Tibial nerve (tissue), 4 donors: Measurements from ENCODE around the gene GULP1. TPM values are rescaled to one million over a fixed set of nuclear protein-coding genes. Genes with fewer than 3 reads are reported as not detected.

ENCODE experiments used
- DNase-seq, 2 donors: peaks; one replicate each; pipeline ENCODE4 v3.0.0-alpha.2; 2019; ENCODE audit warnings: low spot score in 2 of 2
- H3K27ac ChIP-seq, 4 donors: fragments of 200-600 bp; sonication (generic) in 3 of 4; one replicate each; pipeline ENCODE4 v1.5.1; 2017 to 2019; ENCODE audit warnings: mild to moderate bottlenecking in 1 of 4
- H3K27me3 ChIP-seq, 2 donors: fragments of 200-600 bp; sonication (generic) in 1 of 2; one replicate each; pipeline versions ENCODE4 v1.5.1 to v1.6.0; 2017 to 2019
- H3K36me3 ChIP-seq, 3 donors: fragments of 200-600 bp; sonication (generic); one replicate each; pipeline ENCODE4 v1.5.1; 2018 to 2019
- H3K4me1 ChIP-seq, 4 donors: fragments of 200-600 bp; sonication (generic) in 3 of 4; one replicate each; pipeline ENCODE4 v1.5.1; 2017 to 2019
- H3K4me3 ChIP-seq, 4 donors: fragments of 200-600 bp; sonication (generic) in 3 of 4; one replicate each; pipeline ENCODE4 v1.5.1; 2017 to 2019; ENCODE audit warnings: mild to moderate bottlenecking in 1 of 4, moderate library complexity in 1 of 4
- H3K9me3 ChIP-seq, 4 donors: fragments of 200-600 bp; sonication (generic) in 3 of 4; one replicate each; pipeline ENCODE4 v1.5.1; 2017 to 2019
- EP300 ChIP-seq, 2 donors: sonication (generic); formaldehyde crosslinking; IDR thresholded peaks; one replicate each; pipeline ENCODE4 v1.6.1; 2017; ENCODE audit warnings: antibody characterized with exemption in 2 of 2, mild to moderate bottlenecking in 1 of 2
- POLR2A ChIP-seq, 2 donors: fragments of 450-650 bp; IDR thresholded peaks; one replicate each; pipeline ENCODE4 v1.6.1; 2017; ENCODE audit warnings: antibody characterized with exemption in 2 of 2, mild to moderate bottlenecking in 2 of 2, moderate library complexity in 2 of 2
- WGBS, 2 donors: methylation state at CpG; one replicate each; pipeline ENCODE4 v1.1.5; 2018; 5-methylcytosine and 5-hydroxymethylcytosine counted together
- total RNA-seq, 4 donors: library from RNA; depleted of rRNA; stranded (reverse); fragments of >200 nt; gene quantifications; one replicate each; pipeline ENCODE4 v1.1.0, GENCODE V29; 2016
- TF ChIP-seq, protein P1 (sequence below), 5 experiments: fragments of 200-600 bp in 3 of 5; fragments of 450-650 bp in 2 of 5; sonication (generic) in 3 of 5; IDR thresholded peaks; one replicate each; pipeline ENCODE4 v1.5.1; 2016 to 2019; ENCODE audit warnings: antibody characterized with exemption in 5 of 5, mild to moderate bottlenecking in 3 of 5, moderate library complexity in 2 of 5

Gene GULP1
- total RNA-seq, 4 donors from 2014 or later, result 63.4 to 89.2 (median 78.1) TPM

GRCh38 chr2:188598551-188598950 lies 306.9 kb downstream of the GULP1 start:
- TF ChIP-seq EP300 (IDR thresholded peaks at IDR 0.05) (peak in 1 of 2 donors; percentile 25), POLR2A (IDR thresholded peaks at IDR 0.05) (no peak)
- TF ChIP-seq, protein P1, sequence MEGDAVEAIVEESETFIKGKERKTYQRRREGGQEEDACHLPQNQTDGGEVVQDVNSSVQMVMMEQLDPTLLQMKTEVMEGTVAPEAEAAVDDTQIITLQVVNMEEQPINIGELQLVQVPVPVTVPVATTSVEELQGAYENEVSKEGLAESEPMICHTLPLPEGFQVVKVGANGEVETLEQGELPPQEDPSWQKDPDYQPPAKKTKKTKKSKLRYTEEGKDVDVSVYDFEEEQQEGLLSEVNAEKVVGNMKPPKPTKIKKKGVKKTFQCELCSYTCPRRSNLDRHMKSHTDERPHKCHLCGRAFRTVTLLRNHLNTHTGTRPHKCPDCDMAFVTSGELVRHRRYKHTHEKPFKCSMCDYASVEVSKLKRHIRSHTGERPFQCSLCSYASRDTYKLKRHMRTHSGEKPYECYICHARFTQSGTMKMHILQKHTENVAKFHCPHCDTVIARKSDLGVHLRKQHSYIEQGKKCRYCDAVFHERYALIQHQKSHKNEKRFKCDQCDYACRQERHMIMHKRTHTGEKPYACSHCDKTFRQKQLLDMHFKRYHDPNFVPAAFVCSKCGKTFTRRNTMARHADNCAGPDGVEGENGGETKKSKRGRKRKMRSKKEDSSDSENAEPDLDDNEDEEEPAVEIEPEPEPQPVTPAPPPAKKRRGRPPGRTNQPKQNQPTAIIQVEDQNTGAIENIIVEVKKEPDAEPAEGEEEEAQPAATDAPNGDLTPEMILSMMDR (IDR thresholded peaks at IDR 0.05), result no peak
- peaks cover 0 to 44% (median 14%) of the 10 kb centered on the region in 4 donors for H3K4me1 ChIP-seq
- no peaks in the 10 kb centered on the region for H3K27me3 ChIP-seq
- peak in 1 of 2 donors; percentile 25 for DNase-seq
- no peak overlapping the region for H3K4me3 ChIP-seq
- H3K27ac ChIP-seq, result peak overlapping the region in 2 of 4 donors; percentile 55 to 65
- no peaks in the 10 kb centered on the region for H3K9me3 ChIP-seq
- 45 to 70% methylated on average over 1 of the region's 1 CpG for WGBS, 2 donors
- H3K36me3 ChIP-seq, result no peaks in the 10 kb centered on the region

GRCh38 chr2:188599140-188599539 lies 307.5 kb downstream of the GULP1 start:
- no peaks in the 10 kb centered on the region for H3K9me3 ChIP-seq
- 20 to 24% methylated on average over 2 of the region's 2 CpGs for WGBS, 2 donors
- no peak for TF ChIP-seq POLR2A (IDR thresholded peaks at IDR 0.05)
- no peak for TF ChIP-seq EP300 (IDR thresholded peaks at IDR 0.05)
- TF ChIP-seq, protein P1 (IDR thresholded peaks at IDR 0.05), result no peak

GRCh38 chr2:188600536-188601210 lies 309.0 kb downstream of the GULP1 start:
- H3K9me3 ChIP-seq, result no peaks in the 10 kb centered on the region
- no peaks in the 10 kb centered on the region for H3K36me3 ChIP-seq
- H3K27me3 ChIP-seq, result no peaks in the 10 kb centered on the region
- 46 to 56% methylated on average over 5 of the region's 5 CpGs for WGBS, 2 donors
- DNase-seq, result no peak
- H3K4me1 ChIP-seq, result peaks cover 0 to 41% (median 14%) of the 10 kb centered on the region in 4 donors
- TF ChIP-seq, protein P1 (IDR thresholded peaks at IDR 0.05), result no peak
- TF ChIP-seq EP300 (IDR thresholded peaks at IDR 0.05) (no peak), POLR2A (IDR thresholded peaks at IDR 0.05) (no peak)
- no peak overlapping the region for H3K4me3 ChIP-seq
- peak overlapping the region in 2 of 4 donors; percentile 23 to 65 for H3K27ac ChIP-seq

More at GRCh38 chr2:188599140-188599539, 307.5 kb downstream of the GULP1 start:
- DNase-seq, result no peak
- Histone ChIP-seq H3K4me3 (no peak overlapping the region), H3K27ac (peak overlapping the region in 2 of 4 donors; percentile 23 to 65), H3K4me1 (peaks cover 0 to 44% (median 14%) of the 10 kb centered on the region in 4 donors), H3K36me3 (no peaks in the 10 kb centered on the region), H3K27me3 (no peaks in the 10 kb centered on the region)

DNA sequence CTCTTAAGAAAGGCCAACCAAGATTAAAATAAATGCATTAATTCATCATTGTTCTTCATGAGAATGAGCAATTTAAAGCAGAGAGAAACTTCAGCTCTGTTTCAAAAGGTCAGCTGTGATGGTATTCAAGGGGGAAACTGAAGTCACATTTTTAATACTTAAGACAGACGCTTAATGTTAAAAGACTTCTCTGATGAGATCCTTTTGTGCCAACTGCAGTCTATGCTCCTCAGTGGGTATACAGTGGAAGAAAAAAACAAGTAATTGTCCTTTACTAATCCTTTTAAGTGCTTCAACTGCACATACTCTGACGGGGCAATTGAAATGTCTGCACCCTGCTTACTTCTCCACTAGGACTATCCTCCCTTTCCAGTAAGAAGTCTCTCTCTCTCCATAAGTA lies 309.7 kb downstream of the GULP1 start:
- WGBS, 2 donors, result 46 to 51% methylated on average over 2 of the region's 2 CpGs
- DNase-seq, result no peak
- TF ChIP-seq EP300 (IDR thresholded peaks at IDR 0.05) (no peak), POLR2A (IDR thresholded peaks at IDR 0.05) (no peak)
- TF ChIP-seq, protein P1 (IDR thresholded peaks at IDR 0.05), result no peak
- peaks cover 0 to under 1% (median 0%) of the 10 kb centered on the region in 4 donors for H3K9me3 ChIP-seq
- H3K4me1 ChIP-seq, result peaks cover 0 to 34% (median 14%) of the 10 kb centered on the region in 4 donors
- no peak overlapping the region for H3K4me3 ChIP-seq
- peak overlapping the region in 2 of 4 donors; percentile 23 to 65 for H3K27ac ChIP-seq
- H3K36me3 ChIP-seq, result no peaks in the 10 kb centered on the region
- H3K27me3 ChIP-seq, result no peaks in the 10 kb centered on the region

DNA sequence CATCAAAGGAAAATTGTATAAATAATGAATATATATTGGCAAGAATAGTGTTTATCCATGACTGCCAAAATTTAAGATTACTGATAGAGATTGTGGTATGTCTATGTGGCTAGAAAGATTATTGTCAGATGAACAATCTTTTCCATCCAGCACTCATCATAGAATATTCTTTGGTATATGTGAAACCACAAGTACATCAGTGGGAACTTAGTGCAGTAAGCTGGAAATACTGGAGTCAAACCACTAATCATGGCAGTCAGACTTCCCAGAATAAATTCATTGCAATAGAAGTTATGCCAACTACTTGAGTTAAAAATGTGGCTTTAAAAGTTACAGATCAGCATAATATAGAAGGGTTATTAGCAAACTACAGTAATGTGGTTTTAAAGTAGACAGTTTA lies 310.3 kb downstream of the GULP1 start:
- Histone ChIP-seq H3K9me3 (peaks cover 0 to 4% (median 0%) of the 10 kb centered on the region in 4 donors), H3K27ac (peak overlapping the region in 1 of 4 donors; percentile 65), H3K36me3 (no peaks in the 10 kb centered on the region), H3K27me3 (no peaks in the 10 kb centered on the region), H3K4me3 (no peak overlapping the region), H3K4me1 (peaks cover 0 to 31% (median 14%) of the 10 kb centered on the region in 4 donors)
- DNase-seq, result no peak
- TF ChIP-seq POLR2A (IDR thresholded peaks at IDR 0.05) (no peak), EP300 (IDR thresholded peaks at IDR 0.05) (no peak)
- TF ChIP-seq, protein P1 (IDR thresholded peaks at IDR 0.05), result no peak
